Naive thymus-derived CD8-positive, alpha-beta T cell (primary cell): Measurements from ENCODE around the gene LRRC28. TPM values are rescaled to one million over a fixed set of nuclear protein-coding genes. Genes with fewer than 3 reads are reported as not detected.

Experiments
- ATAC-seq, 2 donors: fragments of 150-1000 bp; cut with Tn5 transposase in 1 of 2; sonication (Bioruptor Pico), chemical (Tn5 transposase) in 1 of 2; 1 replicate in 1 of 2; 2 replicates in 1 of 2; pipeline ENCODE4 v1.10.0; 2021; ENCODE audit warnings: mild to moderate bottlenecking in 2 of 2, moderate library complexity in 2 of 2
- POLR2A ChIA-PET: fragments of 350-600 bp; sonication (Branson Sonifier 250); formaldehyde crosslinking; loops from one replicate; lab custom pipeline; 2021; ENCODE audit warnings: antibody characterized with exemption; lab: Charles Lee
- DNase-seq, 10 donors: peaks; one replicate each; pipeline versions ENCODE4 v3.0.0 to v3.0.0-alpha.2; 2020 to 2022
- H3K27ac Mint-ChIP-seq, 10 donors: one replicate each; pipeline ENCODE4 v1.8.0; 2020 to 2022; ENCODE audit warnings: mild to moderate bottlenecking in 10 of 10, mixed read lengths in 10 of 10, moderate library complexity in 4 of 10, inconsistent platforms in 1 of 10
- H3K27me3 Mint-ChIP-seq, 5 donors: one replicate each; pipeline ENCODE4 v1.8.0; 2021 to 2022; ENCODE audit warnings: mixed read lengths in 5 of 5
- H3K36me3 Mint-ChIP-seq, 3 donors: one replicate each; pipeline ENCODE4 v1.8.0; 2020 to 2022; ENCODE audit warnings: mixed read lengths in 3 of 3, mild to moderate bottlenecking in 2 of 3, inconsistent platforms in 1 of 3
- H3K4me1 Mint-ChIP-seq, 4 donors: one replicate each; pipeline ENCODE4 v1.8.0; 2021 to 2022; ENCODE audit warnings: mixed read lengths in 4 of 4
- H3K4me3 Mint-ChIP-seq, 10 donors: one replicate each; pipeline ENCODE4 v1.8.0; 2020 to 2022; ENCODE audit warnings: mild to moderate bottlenecking in 10 of 10, mixed read lengths in 10 of 10, moderate library complexity in 6 of 10, inconsistent platforms in 1 of 10
- H3K9me3 Mint-ChIP-seq, 9 donors: one replicate each; pipeline ENCODE4 v1.8.0; 2020 to 2022; ENCODE audit warnings: mixed read lengths in 9 of 9, mild to moderate bottlenecking in 3 of 9, inconsistent platforms in 1 of 9, moderate library complexity in 1 of 9
- polyA plus RNA-seq, 3 donors: library from polyadenylated mRNA; unstranded; fragments of 300-500 nt; fragmentation: Illumina TruSeq; gene quantifications; one replicate each; pipeline ENCODE4 v1.2.3, GENCODE V29; 2021
- total RNA-seq, 8 experiments: library from RNA in 2 of 8; stranded (reverse) in 2 of 8; gene quantifications; one replicate each; pipeline ENCODE4 v1.2.3 and lab custom pipeline; 2021 to 2026

Gene LRRC28
- total RNA-seq (10 to 100 TPM; 14.9 to 15.3 TPM), polyA plus RNA-seq (10 to 100 TPM; 16.7 to 21.4 (median 19.8) TPM), total RNA-seq (lab: John Stamatoyannopoulos, UW) (3.0 to 10.6 (median 8.8) reads per million in 6 experiments)

- peaks cover 2 to 4% (median 4%) of the 10 kb centered on the region in 3 donors for H3K36me3 Mint-ChIP-seq
- peak within 1 kb of the TSS; percentile 86 to 93 (median 92) for H3K4me3 Mint-ChIP-seq
- no peaks in the 10 kb centered on the region for H3K27me3 Mint-ChIP-seq
- ATAC-seq: peak; percentile 95 to 97
- H3K9me3 Mint-ChIP-seq: peaks cover 0 to 6% (median 2%) of the 10 kb centered on the region in 9 donors
- H3K27ac Mint-ChIP-seq: peak within 1 kb of the TSS; percentile 79 to 93 (median 91)
- peak; percentile 84 to 95 (median 91) for DNase-seq
- peaks cover 23 to 34% (median 29%) of the 10 kb centered on the region in 4 donors for H3K4me1 Mint-ChIP-seq
- POLR2A ChIA-PET: interaction anchor here (0.5 to 1.5 kb wide), 6 partner anchors 183 to 674 kb away, joined by 3 to 5 read pairs (median 4); partner anchors contain the start of gene LYSMD4
Observed at GRCh38 chr15:99250857-99251841, at the start of gene LRRC28. Gene LRRC28 (plus strand): TSS chr15:99251481. CDS start chr15:99255958, 4,477 bp downstream.

DNA sequence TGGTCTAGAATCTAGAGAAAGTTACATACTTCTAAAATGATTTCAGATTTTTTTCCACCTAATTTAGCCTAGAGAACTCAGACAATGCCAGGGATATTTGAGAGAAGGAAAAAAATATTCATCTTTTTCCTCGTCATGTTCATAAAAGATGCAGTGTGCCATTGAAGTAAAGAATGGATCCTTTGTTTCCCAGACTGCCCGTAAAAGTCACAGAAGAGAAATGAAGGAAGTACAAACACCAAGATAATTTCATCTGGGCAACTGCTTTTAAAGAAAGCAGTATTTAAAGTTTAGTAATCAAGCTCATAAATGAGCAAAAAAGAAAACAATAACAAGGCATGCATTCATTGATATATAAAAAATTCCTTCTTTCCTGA is 49.1 kb upstream of the LRRC28 start:
- Mint-ChIP-seq H3K27ac (no peak overlapping the region), H3K4me1 (no peaks in the 10 kb centered on the region), H3K36me3 (peaks cover 0 to 6% (median 0%) of the 10 kb centered on the region in 3 donors), H3K27me3 (peaks cover 0 to 11% (median 2%) of the 10 kb centered on the region in 5 donors), H3K9me3 (peaks cover 0 to 2% (median 0%) of the 10 kb centered on the region in 9 donors), H3K4me3 (no peak overlapping the region)
- DNase-seq: no peak
- POLR2A ChIA-PET: no interaction called here
- no peak for ATAC-seq

DNA sequence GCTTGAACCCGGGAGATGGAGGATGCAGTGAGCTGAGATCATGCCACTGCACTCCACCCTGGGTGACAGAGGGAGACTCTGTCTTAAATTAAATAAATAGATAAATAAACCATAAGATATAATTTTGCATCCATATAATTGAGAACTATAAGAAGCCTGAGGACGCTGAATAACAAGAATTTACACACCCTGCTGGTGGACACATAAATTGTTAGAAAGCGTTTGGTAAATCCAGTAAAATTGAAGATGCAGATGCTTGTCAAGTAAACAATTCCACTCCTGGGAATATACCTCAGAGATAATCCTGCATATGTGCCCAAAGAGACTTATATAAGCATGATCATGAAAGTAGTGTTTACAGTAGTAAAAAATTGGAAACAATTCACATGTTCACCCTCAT is 43.6 kb upstream of the LRRC28 start:
- Mint-ChIP-seq H3K4me3 (no peak overlapping the region), H3K27me3 (peaks cover 0 to 15% (median 8%) of the 10 kb centered on the region in 5 donors), H3K4me1 (no peaks in the 10 kb centered on the region), H3K36me3 (peaks cover 0 to 6% (median 0%) of the 10 kb centered on the region in 3 donors), H3K27ac (no peak overlapping the region), H3K9me3 (peaks cover 0 to 2% (median 0%) of the 10 kb centered on the region in 9 donors)
- DNase-seq (no peak), ATAC-seq (no peak)
- POLR2A ChIA-PET: no interaction called here

DNA sequence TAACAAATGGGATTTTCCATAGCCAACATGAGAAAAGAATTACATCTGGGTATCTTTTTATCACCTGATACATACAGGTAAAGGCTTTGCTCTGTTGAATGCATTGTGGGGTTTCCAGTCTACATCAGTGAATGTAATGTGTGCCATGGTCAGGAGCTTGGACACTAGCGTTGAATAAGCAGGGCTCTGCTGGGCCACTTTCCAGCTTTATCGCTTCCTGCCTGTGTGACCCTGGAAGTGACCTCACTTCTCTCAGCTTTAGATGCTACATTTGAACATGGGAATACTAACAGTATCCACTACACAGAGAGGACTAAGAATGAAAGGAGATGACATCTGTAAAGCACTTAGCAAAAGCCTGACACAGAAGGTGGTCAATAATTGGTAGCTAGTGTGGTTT is 42.0 kb upstream of the LRRC28 start:
- H3K27ac Mint-ChIP-seq: no peak overlapping the region
- H3K4me3 Mint-ChIP-seq: no peak overlapping the region
- peaks cover 0 to 6% (median 0%) of the 10 kb centered on the region in 3 donors for H3K36me3 Mint-ChIP-seq
- POLR2A ChIA-PET: no interaction called here
- DNase-seq: no peak
- H3K27me3 Mint-ChIP-seq: peaks cover 0 to 15% (median 8%) of the 10 kb centered on the region in 5 donors
- H3K4me1 Mint-ChIP-seq: no peaks in the 10 kb centered on the region
- no peak for ATAC-seq
- H3K9me3 Mint-ChIP-seq: peaks cover 0 to 2% (median 0%) of the 10 kb centered on the region in 9 donors

GRCh38 chr15:99210334-99210733 is 40.9 kb upstream of the LRRC28 start:
- Mint-ChIP-seq H3K4me3 (no peak overlapping the region), H3K27ac (peak overlapping the region in 1 of 10 donors; percentile 53), H3K4me1 (no peaks in the 10 kb centered on the region), H3K9me3 (peaks cover 0 to 2% (median 0%) of the 10 kb centered on the region in 9 donors), H3K36me3 (peaks cover 0 to 6% (median 0%) of the 10 kb centered on the region in 3 donors), H3K27me3 (peaks cover 0 to 19% (median 7%) of the 10 kb centered on the region in 5 donors)
- POLR2A ChIA-PET: no interaction called here
- DNase-seq (no peak), ATAC-seq (no peak)

DNA sequence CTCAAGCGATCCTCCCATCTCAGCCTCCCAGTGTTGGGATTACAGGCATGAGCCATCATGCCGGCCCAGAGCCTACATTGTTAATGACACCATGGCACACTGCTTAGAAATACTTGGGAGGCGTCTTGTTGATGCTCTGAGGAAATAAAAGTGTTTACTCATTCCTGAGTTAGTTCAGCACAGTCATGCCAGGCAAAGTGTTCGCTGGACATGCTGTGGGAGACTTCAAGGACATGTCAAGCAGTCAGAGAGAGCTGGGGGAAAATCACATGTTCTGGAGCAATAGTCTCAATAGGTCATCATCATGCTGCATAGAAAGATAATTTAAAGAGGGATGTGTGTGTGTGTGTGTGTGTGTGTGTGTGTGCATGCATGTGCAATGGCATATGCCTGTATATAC is 39.4 kb upstream of the LRRC28 start:
- no peak overlapping the region for H3K4me3 Mint-ChIP-seq
- no peaks in the 10 kb centered on the region for H3K9me3 Mint-ChIP-seq
- POLR2A ChIA-PET: no interaction called here
- no peak for ATAC-seq
- peaks cover 0 to 11% (median 2%) of the 10 kb centered on the region in 5 donors for H3K27me3 Mint-ChIP-seq
- DNase-seq: no peak
- no peaks in the 10 kb centered on the region for H3K4me1 Mint-ChIP-seq
- no peaks in the 10 kb centered on the region for H3K36me3 Mint-ChIP-seq
- H3K27ac Mint-ChIP-seq: no peak overlapping the region

DNA sequence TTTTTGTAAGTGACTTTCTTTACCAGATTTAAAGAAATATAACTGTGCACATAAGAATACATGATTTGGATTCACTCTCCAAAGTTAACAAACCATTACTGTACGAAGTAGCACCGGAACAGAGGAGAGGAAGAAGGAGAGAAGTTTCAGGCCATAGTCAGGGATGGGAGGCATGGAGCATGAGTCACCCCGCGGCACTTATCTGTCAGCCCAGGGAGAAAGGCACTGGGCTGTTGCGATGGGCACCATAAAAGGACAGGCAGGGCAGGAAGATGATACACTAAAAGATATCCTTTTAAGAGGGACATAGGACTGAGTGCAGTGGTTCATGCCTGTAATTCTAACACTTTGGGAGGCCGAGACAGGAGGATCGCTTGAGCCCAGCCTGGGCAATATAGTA is 38.9 kb upstream of the LRRC28 start:
- DNase-seq (no peak), ATAC-seq (no peak)
- POLR2A ChIA-PET: no interaction called here
- Mint-ChIP-seq H3K4me1 (no peaks in the 10 kb centered on the region), H3K27me3 (peaks cover 0 to 12% (median 2%) of the 10 kb centered on the region in 5 donors), H3K27ac (peak overlapping the region in 1 of 10 donors; percentile 12), H3K4me3 (no peak overlapping the region), H3K9me3 (no peaks in the 10 kb centered on the region), H3K36me3 (no peaks in the 10 kb centered on the region)

GRCh38 chr15:99213187-99213811 is 38.0 kb upstream of the LRRC28 start:
- POLR2A ChIA-PET: no interaction called here

DNA sequence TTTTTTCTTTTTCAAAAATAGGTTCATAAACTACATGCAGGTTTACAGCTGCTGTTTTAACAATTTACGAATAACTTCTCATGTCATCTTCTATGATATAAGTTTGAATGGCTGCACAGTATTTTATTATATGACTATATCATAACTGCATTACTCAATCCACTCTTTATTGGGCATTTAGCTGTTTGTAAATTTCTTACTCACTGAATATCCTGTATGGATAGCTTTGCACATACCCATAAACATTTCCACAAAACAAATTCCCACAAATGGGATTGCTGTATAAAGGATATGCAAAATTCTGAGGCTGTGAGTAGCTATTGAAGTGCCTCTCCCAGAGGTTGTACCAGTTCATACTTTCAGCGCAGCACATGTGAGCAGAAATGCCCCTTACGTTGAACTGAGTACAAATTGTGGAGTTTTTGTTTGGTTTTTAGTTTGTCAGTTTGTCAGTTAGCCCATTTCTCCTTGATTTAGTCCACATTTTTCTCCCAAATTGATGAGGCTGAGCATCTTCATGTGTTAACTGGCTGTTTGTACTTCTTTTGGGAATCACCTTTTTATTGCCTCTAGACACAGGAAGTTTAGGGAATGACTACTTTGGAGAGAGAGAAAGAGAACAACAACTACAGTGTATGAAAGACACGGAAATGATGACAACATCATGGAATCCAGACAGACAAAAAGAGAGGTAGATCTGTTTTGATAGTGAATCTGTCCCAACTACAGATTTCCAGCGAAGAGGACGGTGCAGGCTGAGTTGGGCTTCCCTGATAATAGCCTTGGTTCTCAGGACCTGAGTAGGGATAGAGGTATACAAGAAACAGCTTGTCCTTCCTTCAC is 26.7 kb upstream of the LRRC28 start:
- H3K27me3 Mint-ChIP-seq: peaks cover 0 to 9% (median 3%) of the 10 kb centered on the region in 5 donors
- H3K9me3 Mint-ChIP-seq: no peaks in the 10 kb centered on the region
- no peaks in the 10 kb centered on the region for H3K4me1 Mint-ChIP-seq
- H3K4me3 Mint-ChIP-seq: no peak overlapping the region
- no peak overlapping the region for H3K27ac Mint-ChIP-seq
- DNase-seq: no peak
- POLR2A ChIA-PET: no interaction called here
- no peaks in the 10 kb centered on the region for H3K36me3 Mint-ChIP-seq
- ATAC-seq: no peak

More at GRCh38 chr15:99213187-99213811, 38.0 kb upstream of the LRRC28 start:
- Mint-ChIP-seq H3K36me3 (no peaks in the 10 kb centered on the region), H3K4me1 (no peaks in the 10 kb centered on the region), H3K9me3 (no peaks in the 10 kb centered on the region), H3K27me3 (peaks cover 0 to 11% (median 5%) of the 10 kb centered on the region in 5 donors), H3K27ac (no peak overlapping the region), H3K4me3 (no peak overlapping the region)
- peak; percentile 2 to 68 (median 32) for DNase-seq
- ATAC-seq: peak; percentile 64 to 71

DNA sequence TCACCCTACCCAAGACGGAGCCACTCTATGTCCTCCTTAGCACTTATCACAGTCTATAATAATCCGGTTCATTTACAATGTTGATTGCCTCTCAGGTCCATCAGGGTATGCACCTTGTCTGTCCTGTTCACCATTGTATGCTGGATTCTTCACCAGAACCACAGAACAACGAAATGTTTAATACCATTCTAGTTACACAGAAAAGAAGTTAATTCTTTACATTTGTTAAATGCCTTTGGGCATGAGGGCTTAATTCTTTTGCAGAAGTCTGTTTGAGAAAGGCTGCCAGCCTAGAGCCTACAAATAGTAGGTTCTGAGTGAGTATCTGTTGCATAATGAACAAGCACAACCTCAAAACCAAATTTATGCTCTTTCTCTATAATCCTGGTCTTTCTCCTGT is 24.5 kb upstream of the LRRC28 start:
- POLR2A ChIA-PET: no interaction called here
- no peaks in the 10 kb centered on the region for H3K36me3 Mint-ChIP-seq
- peaks cover 0 to 9% (median 2%) of the 10 kb centered on the region in 5 donors for H3K27me3 Mint-ChIP-seq
- H3K4me1 Mint-ChIP-seq: no peaks in the 10 kb centered on the region
- no peak overlapping the region for H3K4me3 Mint-ChIP-seq
- no peak for DNase-seq
- ATAC-seq: no peak
- H3K9me3 Mint-ChIP-seq: no peaks in the 10 kb centered on the region
- H3K27ac Mint-ChIP-seq: no peak overlapping the region

DNA sequence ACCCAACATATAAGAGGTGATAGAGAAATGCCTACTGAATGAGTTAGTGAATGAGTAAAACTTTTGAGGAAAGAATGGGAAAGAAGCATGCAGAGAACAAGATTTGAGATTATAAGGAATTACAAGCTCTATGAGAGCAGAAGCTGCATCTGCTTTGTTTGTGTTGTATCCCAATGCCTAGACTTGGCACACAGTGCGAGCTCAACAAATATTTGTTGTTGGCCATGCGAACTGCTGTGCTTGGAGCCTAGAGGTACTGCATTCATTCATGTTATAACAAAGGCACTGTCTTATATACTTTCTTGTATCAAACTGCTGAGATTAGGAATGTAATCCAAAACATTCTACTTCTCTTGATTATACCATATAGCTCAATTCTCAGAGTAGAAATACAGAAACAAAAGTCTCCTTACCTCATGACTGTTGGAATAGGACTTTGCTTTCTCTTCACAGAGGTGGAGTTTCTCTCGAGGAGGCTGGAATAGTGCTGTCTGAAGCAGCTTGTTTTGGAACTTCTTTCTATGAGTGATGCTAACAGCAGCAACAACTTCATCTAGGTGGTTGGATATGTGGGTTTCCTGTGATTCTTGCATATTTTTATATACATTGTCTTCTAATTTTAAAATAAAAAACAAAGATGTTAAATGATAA is 23.0 kb upstream of the LRRC28 start:
- Mint-ChIP-seq H3K27me3 (peaks cover 0 to 15% (median 3%) of the 10 kb centered on the region in 5 donors), H3K4me1 (no peaks in the 10 kb centered on the region), H3K9me3 (peaks cover 0 to 9% (median 0%) of the 10 kb centered on the region in 9 donors), H3K27ac (no peak overlapping the region), H3K4me3 (no peak overlapping the region), H3K36me3 (peaks cover 0 to 6% (median 0%) of the 10 kb centered on the region in 3 donors)
- DNase-seq (no peak), ATAC-seq (no peak)
- POLR2A ChIA-PET: no interaction called here
